HCT116 (cell line): ENCODE results near the gene SEC22C. TPM values are rescaled to one million over a fixed set of nuclear protein-coding genes. Genes with fewer than 3 reads are reported as not detected.
A peak's percentile ranks its signal among the peaks of the same experiment; 100 is the strongest.

ENCODE experiments used
- ATAC-seq: fragments of 200-7000 bp; cut with Tn5 transposase; 2 replicates; pipeline ENCODE4 v1.9.1; 2020; ENCODE audit warnings: mild to moderate bottlenecking, moderate library complexity
- BruUV-seq: library from RNA; stranded (reverse); fragments of 400-500 nt; replicated peaks from 2 replicates; lab custom pipeline; 2021; lab: Mats Ljungman, UMichigan
- CTCF ChIA-PET: fragments of 300-600 bp; sonication (Branson Sonifier 250); formaldehyde crosslinking; loops from one replicate; lab custom pipeline; 2021; ENCODE audit warnings: antibody characterized with exemption; lab: Charles Lee
- POLR2A ChIA-PET: fragments of 300-600, 350-600 bp; sonication (Branson Sonifier 250); formaldehyde crosslinking; loops from one replicate; lab custom pipeline; 2021; ENCODE audit warnings: antibody characterized with exemption; lab: Charles Lee
- RAD21 ChIA-PET, 2 experiments: fragments of 300-600 bp; sonication (Branson Sonifier 250); formaldehyde crosslinking; loops; one replicate each; lab custom pipeline; 2023; ENCODE audit warnings: low total read pairs in 2 of 2; ENCODE audit not compliant: uncharacterized antibody in 2 of 2, unreplicated experiment in 2 of 2, low non-redundant PET in 1 of 2; lab: Charles Lee
- DNase-seq: peaks from one replicate; pipeline ENCODE4 v3.0.0-alpha.2; 2010; ENCODE audit warnings: low read depth, low spot score
- H2AFZ ChIP-seq: fragments of 200-600 bp; shearing (Covaris generic), sonication (generic); 2 replicates; pipeline ENCODE4 v1.6.1; 2017; ENCODE audit warnings: low read depth, mixed run types, mixed read lengths, antibody characterized with exemption, low read length; ENCODE audit not compliant: poor library complexity, severe bottlenecking
- H3K27ac ChIP-seq: 2 replicates; pipeline ENCODE4 v1.5.1; 2012; ENCODE audit warnings: low read depth, low read length
- H3K27me3 ChIP-seq: fragments of 200-600 bp; sonication (generic); 2 replicates; pipeline ENCODE4 v1.6.1; 2016; ENCODE audit warnings: mixed run types, low read length, mixed read lengths; ENCODE audit not compliant: insufficient read depth
- H3K36me3 ChIP-seq, 2 experiments: fragments of 200-500 bp in 1 of 2; fragments of 200-600 bp in 1 of 2; sonication (Bioruptor generic) in 1 of 2; sonication (generic) in 1 of 2; 2 replicates each; pipeline versions ENCODE4 v1.5.1 to v1.6.1; 2014 to 2016; ENCODE audit warnings: low read length in 2 of 2, inconsistent platforms in 1 of 2, mixed read lengths in 1 of 2, mixed run types in 1 of 2; ENCODE audit not compliant: insufficient read depth in 2 of 2, control insufficient read depth in 1 of 2
- H3K4me1 ChIP-seq, 2 experiments: fragments of 200-600 bp in 1 of 2; sonication (generic) in 1 of 2; 2 replicates each; pipeline versions ENCODE4 v1.5.1 to v1.6.1; 2012 to 2017; ENCODE audit warnings: low read length in 2 of 2, inconsistent platforms in 1 of 2, mild to moderate bottlenecking in 1 of 2, mixed read lengths in 1 of 2, mixed run types in 1 of 2, moderate library complexity in 1 of 2; ENCODE audit not compliant: insufficient read depth in 2 of 2, control insufficient read depth in 1 of 2
- H3K4me2 ChIP-seq: fragments of 200-600 bp; sonication (generic); 2 replicates; pipeline ENCODE4 v1.6.1; 2017; ENCODE audit warnings: mixed run types, low read length, mixed read lengths
- H3K4me3 ChIP-seq, 2 experiments: fragments of 200-600 bp in 1 of 2; sonication (generic) in 1 of 2; replicated peaks in 1 of 2; 2 replicates each; pipeline ENCODE4 v1.5.1; 2011 to 2016; ENCODE audit warnings: low read length in 2 of 2, control low read depth in 1 of 2, low read depth in 1 of 2, mild to moderate bottlenecking in 1 of 2, mixed read lengths in 1 of 2, mixed run types in 1 of 2
- H3K79me2 ChIP-seq: fragments of 200-600 bp; sonication (generic); 2 replicates; pipeline ENCODE4 v1.6.1; 2017; ENCODE audit warnings: mild to moderate bottlenecking, mixed run types, low read length, moderate library complexity, mixed read lengths; ENCODE audit not compliant: insufficient read depth
- H3K9ac ChIP-seq: fragments of 200-600 bp; sonication (generic); 2 replicates; pipeline ENCODE4 v1.6.1; 2016; ENCODE audit warnings: low read length, mixed read lengths
- H3K9me2 ChIP-seq: fragments of 200-600 bp; sonication (generic), shearing (Covaris generic); 2 replicates; pipeline ENCODE4 v1.6.1; 2017; ENCODE audit warnings: mixed run types, mild to moderate bottlenecking, moderate library complexity; ENCODE audit not compliant: insufficient read depth
- H3K9me3 ChIP-seq, 2 experiments: fragments of 200-500 bp in 1 of 2; fragments of 200-600 bp in 1 of 2; sonication (Bioruptor generic) in 1 of 2; sonication (generic) in 1 of 2; 2 replicates each; pipeline ENCODE4 v1.6.1; 2014 to 2017; ENCODE audit warnings: low read length in 2 of 2, mixed read lengths in 2 of 2, inconsistent platforms in 1 of 2, low read depth in 1 of 2, mild to moderate bottlenecking in 1 of 2, mixed run types in 1 of 2, moderate library complexity in 1 of 2; ENCODE audit not compliant: control insufficient read depth in 1 of 2, insufficient read depth in 1 of 2
- H4K20me1 ChIP-seq: fragments of 200-600 bp; sonication (generic), shearing (Covaris generic); 2 replicates; pipeline ENCODE4 v1.6.1; 2017; ENCODE audit warnings: mixed run types, mild to moderate bottlenecking, moderate library complexity; ENCODE audit not compliant: insufficient read depth
- CTCF ChIP-seq, 3 experiments: fragments of 200-600 bp in 1 of 3; sonication (generic) in 1 of 3; IDR thresholded peaks in 2 of 3; conservative IDR thresholded peaks in 1 of 3; 2 replicates each; pipeline ENCODE4 v1.5.1; 2012 to 2017; ENCODE audit warnings: low read depth in 2 of 3, low read length in 2 of 3, antibody characterized with exemption in 1 of 3, borderline replicate concordance in 1 of 3, control low read depth in 1 of 3, mild to moderate bottlenecking in 1 of 3, mixed read lengths in 1 of 3, mixed run types in 1 of 3, moderate library complexity in 1 of 3; ENCODE audit not compliant: insufficient read depth in 1 of 3
- EGR1 ChIP-seq: IDR thresholded peaks from 2 replicates; pipeline ENCODE4 v1.6.1; 2012; ENCODE audit warnings: low read depth
- ELF1 ChIP-seq: IDR thresholded peaks from 2 replicates; pipeline ENCODE4 v1.6.1; 2012; ENCODE audit warnings: low read depth, borderline replicate concordance
- EZH2 ChIP-seq: fragments of 200-600 bp; sonication (generic); IDR thresholded peaks from 2 replicates; pipeline ENCODE4 v1.6.1; 2017; ENCODE audit warnings: antibody characterized with exemption, mixed run types
- FOSL1 ChIP-seq: IDR thresholded peaks from 2 replicates; pipeline ENCODE4 v1.6.1; 2012; ENCODE audit warnings: low read depth
- JUND ChIP-seq: IDR thresholded peaks from 2 replicates; pipeline ENCODE4 v1.6.1; 2012
- MAX ChIP-seq: IDR thresholded peaks from 2 replicates; pipeline ENCODE4 v1.6.1; 2012
- POLR2AphosphoS5 ChIP-seq: IDR thresholded peaks from 2 replicates; pipeline ENCODE4 v1.6.1; 2011; ENCODE audit warnings: mild to moderate bottlenecking, low read depth, low read length, moderate library complexity
- RAD21 ChIP-seq: IDR thresholded peaks from 2 replicates; pipeline ENCODE4 v1.6.1; 2012; ENCODE audit warnings: low read depth, mild to moderate bottlenecking
- REST ChIP-seq: IDR thresholded peaks from 2 replicates; pipeline ENCODE4 v1.6.1; 2012; ENCODE audit warnings: low read depth
- SIN3A ChIP-seq: IDR thresholded peaks from 2 replicates; pipeline ENCODE4 v1.6.1; 2012; ENCODE audit warnings: low read depth
- SP1 ChIP-seq: IDR thresholded peaks from 2 replicates; pipeline ENCODE4 v1.6.1; 2012; ENCODE audit warnings: low read depth
- SRF ChIP-seq: IDR thresholded peaks from 2 replicates; pipeline ENCODE4 v1.6.1; 2012; ENCODE audit warnings: low read depth
- TCF7L2 ChIP-seq: IDR thresholded peaks from 2 replicates; pipeline ENCODE4 v1.7.0; 2011; ENCODE audit warnings: borderline replicate concordance, inconsistent platforms; ENCODE audit not compliant: insufficient read depth, insufficient read length; ENCODE audit errors: extremely low read depth
- ZBTB33 ChIP-seq: IDR thresholded peaks from 2 replicates; pipeline ENCODE4 v1.6.1; 2011; ENCODE audit warnings: mild to moderate bottlenecking, low read length, moderate library complexity; ENCODE audit not compliant: insufficient replicate concordance; ENCODE audit errors: extremely low read depth
- ZNF274 ChIP-seq: fragments of 200-500 bp; sonication (Bioruptor generic); IDR thresholded peaks from 2 replicates; pipeline ENCODE4 v1.6.1; 2014; ENCODE audit warnings: mild to moderate bottlenecking, low read depth, low read length, inconsistent platforms
- intact Hi-C: fragments of 100-400 bp; cut with micrococcal nuclease; formaldehyde crosslinking; loops from 2 replicates; pipeline ENCODE4 v1.10.0; 2022
- total RNA-seq: library from RNA; stranded (reverse); gene quantifications from one replicate; pipeline ENCODE4 v1.2.1, GENCODE V29; 2021; ENCODE audit not compliant: unreplicated experiment

SEC22C gene
- total RNA-seq, 1 experiment from 2014 or later: 43.4 TPM

GRCh38 chr3:42593635-42594034 lies 11.9 kb upstream of the SEC22C start (continued):
- TF ChIP-seq REST: no peak
- TF ChIP-seq MAX: no peak
- no peak for TF ChIP-seq ELF1
- no peak for TF ChIP-seq EZH2
- no peak for TF ChIP-seq SRF
- TF ChIP-seq RAD21: no peak
- no peak for TF ChIP-seq ZNF274
- no peak for TF ChIP-seq POLR2AphosphoS5
- no peak for TF ChIP-seq TCF7L2
- TF ChIP-seq, all 23 proteins: peak for 0

GRCh38 chr3:42591811-42592210 lies 10.0 kb upstream of the SEC22C start:
- Histone ChIP-seq H3K4me3 (peak overlapping the region; percentile 72 to 81), H3K27me3 (no peaks in the 10 kb centered on the region), H4K20me1 (no peaks in the 10 kb centered on the region), H3K27ac (no peak overlapping the region), H3K9me2 (no peaks in the 10 kb centered on the region), H3K36me3 (peaks cover 11 to 12% of the 10 kb centered on the region in 2 experiments; a peak in 3 of 4 replicates), H2AFZ (no peak overlapping the region), H3K4me1 (peaks cover 9 to 16% of the 10 kb centered on the region in 2 experiments), H3K9me3 (no peaks in the 10 kb centered on the region), H3K4me2 (peak overlapping the region; percentile 93), H3K79me2 (peaks cover 26% of the 10 kb centered on the region), H3K9ac (peak overlapping the region; percentile 81)
- TF ChIP-seq CTCF (IDR thresholded peaks at IDR 0.05 in 2 of 3, conservative IDR thresholded peaks at IDR 0.05 in 1 of 3; ENCODE audit: borderline replicate concordance in 1 of 3, insufficient read depth in 1 of 3, low read depth in 2 of 3, low read length in 2 of 3) (no peak), SP1 (no peak), ELF1 (no peak), TCF7L2 (no peak), EGR1 (no peak), JUND (no peak), ZBTB33 (no peak), MAX (no peak), SRF (no peak), FOSL1 (no peak), SIN3A (no peak)
- ChIA-PET RAD21 (no interaction called here), CTCF (no interaction called here), POLR2A (interaction anchor here (2.3 to 2.4 kb wide), 2 partner anchors 9 to 10 kb away, joined by 15 to 16 read pairs; partner anchors contain the start of genes NKTR and SEC22C)
- no peak for DNase-seq
- BruUV-seq: TSS peak; percentile 61
- no peak for ATAC-seq
- intact Hi-C loops: no loop called here
